ENCODE data around the gene NUDT12.

Gene NUDT12

GRCh38 chr5:103562453-103563157 is at the start of gene NUDT12:
NUDT12 (minus strand) TSS chr5:103562789; CDS start chr5:103560248, 2,541 bp downstream.
- peak; percentile 46 to 62 for DNase-seq (ENCODE audit: low read depth in 2 of 2)

GRCh38 chr5:103607346-103607745 is 44.8 kb upstream of the NUDT12 start:
- DNase-seq (ENCODE audit: low read depth in 2 of 2): no peak

- DNase-seq (ENCODE audit: low read depth in 2 of 2): no peak
Measured at GRCh38 chr5:103605277-103605676, 42.7 kb upstream of the NUDT12 start.

- DNase-seq (ENCODE audit: low read depth in 2 of 2): no peak
Measured at GRCh38 chr5:103602438-103602837, 39.8 kb upstream of the NUDT12 start.

- no peak for DNase-seq (ENCODE audit: low read depth in 2 of 2)
Measured at GRCh38 chr5:103601314-103601713, 38.7 kb upstream of the NUDT12 start.

GRCh38 chr5:103600086-103600485 is 37.5 kb upstream of the NUDT12 start:
- DNase-seq (ENCODE audit: low read depth in 2 of 2): no peak

- DNase-seq (ENCODE audit: low read depth in 2 of 2): peak in 1 of 2 experiments; percentile 26
Measured at GRCh38 chr5:103598997-103599566, 36.5 kb upstream of the NUDT12 start.

GRCh38 chr5:103590221-103590620 is 27.6 kb upstream of the NUDT12 start:
- DNase-seq (ENCODE audit: low read depth in 2 of 2): no peak

- DNase-seq (ENCODE audit: low read depth in 2 of 2): no peak
Measured at GRCh38 chr5:103589776-103590175, 27.2 kb upstream of the NUDT12 start.

- DNase-seq (ENCODE audit: low read depth in 2 of 2): peak in 1 of 2 experiments; percentile 8
Measured at GRCh38 chr5:103589357-103589756, 26.8 kb upstream of the NUDT12 start.

GRCh38 chr5:103587185-103587748 is 24.7 kb upstream of the NUDT12 start:
- no peak for DNase-seq (ENCODE audit: low read depth in 2 of 2)

GRCh38 chr5:103582364-103582763 is 19.8 kb upstream of the NUDT12 start:
- no peak for DNase-seq (ENCODE audit: low read depth in 2 of 2)

- no peak for DNase-seq (ENCODE audit: low read depth in 2 of 2)
Measured at GRCh38 chr5:103573411-103573810, 10.8 kb upstream of the NUDT12 start.

GRCh38 chr5:103572454-103572853 is 9.9 kb upstream of the NUDT12 start:
- no peak for DNase-seq (ENCODE audit: low read depth in 2 of 2)

- no peak for DNase-seq (ENCODE audit: low read depth in 2 of 2)
Measured at GRCh38 chr5:103571730-103572129, 9.1 kb upstream of the NUDT12 start.

- DNase-seq (ENCODE audit: low read depth in 2 of 2): no peak
Measured at GRCh38 chr5:103569313-103570060, 6.9 kb upstream of the NUDT12 start.

- no peak for DNase-seq (ENCODE audit: low read depth in 2 of 2)
Measured at GRCh38 chr5:103565719-103566118, 3.1 kb upstream of the NUDT12 start.

GRCh38 chr5:103561685-103562452 is 720 bp downstream of the NUDT12 start:
- DNase-seq (ENCODE audit: low read depth in 2 of 2): no peak

- DNase-seq (ENCODE audit: low read depth in 2 of 2): no peak
Measured at GRCh38 chr5:103560826-103561225, 1.8 kb downstream of the NUDT12 start.

GRCh38 chr5:103546858-103547257 is 15.7 kb downstream of the NUDT12 start:
- no peak for DNase-seq (ENCODE audit: low read depth in 2 of 2)

GRCh38 chr5:103542441-103542840 is 20.1 kb downstream of the NUDT12 start:
- no peak for DNase-seq (ENCODE audit: low read depth in 2 of 2)

- DNase-seq (ENCODE audit: low read depth in 2 of 2): no peak
Measured at GRCh38 chr5:103541569-103541968, 21.0 kb downstream of the NUDT12 start.
